Central memory CD4-positive, alpha-beta T cell (primary cell): Measurements from ENCODE around the gene ASPA.
"Not testable (repeated sequence)": the region's sequence is repeated elsewhere in the genome, so short reads cannot be mapped to it uniquely, and the experiment has no call there.

Source experiments
- DNase-seq: peaks from one replicate; pipeline ENCODE4 v3.0.0; 2022

Gene ASPA

DNA sequence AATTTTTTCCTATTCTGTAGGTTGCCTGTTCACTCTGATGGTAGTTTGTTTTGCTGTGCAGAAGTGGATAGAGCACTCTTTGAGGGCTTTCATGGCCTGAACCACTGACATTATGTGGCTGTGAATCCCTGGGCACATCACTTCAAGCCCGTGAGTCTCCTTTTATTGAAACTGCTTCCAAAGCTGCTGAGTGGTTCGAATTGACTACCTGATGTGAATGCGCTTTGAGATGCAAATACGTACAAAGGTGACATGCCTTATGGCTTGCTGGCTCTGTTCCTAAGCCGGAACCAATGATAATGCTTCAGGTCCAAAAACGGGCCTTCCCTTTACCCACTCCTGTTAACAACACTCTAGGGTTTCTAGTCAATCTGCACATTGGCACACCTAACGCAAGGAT is 34.3 kb downstream of the ASPA start:
- DNase-seq: no peak

DNA sequence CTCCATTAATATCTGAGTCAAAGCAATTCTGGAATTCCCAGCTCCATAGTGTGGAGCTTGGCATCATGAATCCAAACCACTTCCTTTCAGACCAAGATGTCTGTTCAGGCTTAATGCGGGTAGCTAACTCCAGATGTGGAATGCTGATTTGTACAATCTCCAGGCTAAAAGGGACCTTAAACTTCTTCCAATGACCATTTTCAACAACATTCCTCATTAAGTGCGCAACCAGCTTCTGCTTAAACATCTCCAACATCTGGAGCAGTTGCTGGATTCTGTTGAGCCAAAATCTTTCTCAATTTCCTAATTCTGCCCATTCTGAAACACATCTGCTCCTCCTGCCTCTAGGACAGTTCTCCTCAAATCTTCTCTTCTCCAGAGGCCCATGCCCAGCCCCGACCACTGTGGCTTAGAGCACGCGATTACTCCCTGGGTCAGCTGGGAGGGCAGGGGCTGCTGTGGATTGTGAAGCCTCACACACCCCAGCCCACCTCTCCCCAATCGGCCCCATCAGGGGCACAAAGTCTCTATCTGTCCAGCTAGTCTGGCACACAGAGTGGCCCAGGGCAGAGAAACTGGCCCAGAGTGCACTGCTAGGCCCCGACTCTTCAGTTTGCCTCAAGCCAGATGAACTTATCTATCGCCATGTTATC is 36.2 kb downstream of the ASPA start:
- DNase-seq: no peak

DNA sequence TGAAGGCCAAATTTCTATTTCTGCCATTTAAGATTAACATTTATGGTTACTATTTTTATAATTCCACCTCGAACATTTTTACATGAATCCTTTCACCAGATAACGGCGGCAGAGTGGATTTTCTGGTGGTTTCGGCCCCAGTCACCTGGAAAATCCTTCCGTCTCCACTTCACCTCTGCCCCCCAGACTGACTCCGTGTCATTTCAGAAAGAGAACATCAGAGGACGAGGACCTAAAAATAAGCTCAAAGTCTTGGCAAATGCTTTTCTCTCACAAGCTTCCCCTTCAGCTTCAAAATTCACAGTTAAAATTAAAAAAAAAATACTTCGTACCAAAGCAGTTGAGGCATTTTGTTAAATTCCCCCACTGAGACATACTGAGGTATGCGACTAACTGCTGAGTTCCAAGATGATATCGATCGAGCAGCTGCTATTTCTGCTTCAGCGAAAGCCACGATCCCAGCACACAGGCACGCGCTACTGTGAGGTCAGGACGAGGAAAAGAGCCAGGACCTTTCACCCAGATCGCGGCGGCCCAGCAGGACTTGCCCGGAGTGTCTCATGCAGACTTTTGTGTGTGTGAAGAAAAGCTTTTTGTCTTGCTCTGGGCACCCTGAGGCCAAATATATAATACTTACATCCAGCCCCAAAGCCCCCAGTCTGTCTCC is 36.8 kb downstream of the ASPA start:
- no peak for DNase-seq

- DNase-seq: no peak
Observed at GRCh38 chr17:3513305-3514035, 37.7 kb downstream of the ASPA start.

DNA sequence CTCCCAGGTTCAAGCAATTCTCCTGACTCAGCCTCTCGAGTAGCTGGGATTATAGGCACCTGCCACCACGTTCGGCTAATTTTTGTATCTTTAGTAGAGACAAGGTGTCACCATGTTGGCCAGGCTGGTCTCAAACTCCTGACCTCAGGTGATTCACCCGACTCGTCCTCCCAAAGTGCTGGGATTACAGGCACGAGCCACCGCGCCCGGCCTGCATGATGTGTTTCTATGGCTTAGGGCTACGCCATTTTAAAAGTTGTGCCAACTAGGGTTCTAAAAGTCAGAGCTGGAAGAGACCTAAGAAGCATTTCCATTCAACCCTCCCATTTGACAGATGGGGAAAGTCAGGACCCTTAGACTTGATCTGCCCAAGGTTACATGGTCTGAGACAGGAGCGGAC is 38.4 kb downstream of the ASPA start:
- DNase-seq: not testable (repeated sequence)

DNA sequence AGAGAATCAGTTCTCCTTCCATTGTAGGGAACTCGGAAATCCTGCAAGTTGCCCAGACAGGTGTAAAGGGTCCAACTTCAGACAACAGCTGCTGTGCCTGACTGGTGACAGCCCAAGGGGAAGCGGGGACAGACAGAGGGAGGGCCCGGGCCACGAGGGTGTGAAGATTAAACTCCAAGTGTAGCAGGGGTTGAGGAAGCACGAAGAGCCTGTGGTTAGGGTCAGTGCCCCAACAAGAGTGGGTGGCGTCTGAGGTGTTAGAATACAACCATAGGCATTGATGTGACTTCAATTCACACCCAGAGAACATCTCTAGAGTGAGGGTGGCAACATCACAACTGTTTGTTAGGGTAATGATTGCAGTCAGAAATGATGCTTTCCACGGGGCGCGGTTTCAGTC is 39.1 kb downstream of the ASPA start:
- no peak for DNase-seq

DNA sequence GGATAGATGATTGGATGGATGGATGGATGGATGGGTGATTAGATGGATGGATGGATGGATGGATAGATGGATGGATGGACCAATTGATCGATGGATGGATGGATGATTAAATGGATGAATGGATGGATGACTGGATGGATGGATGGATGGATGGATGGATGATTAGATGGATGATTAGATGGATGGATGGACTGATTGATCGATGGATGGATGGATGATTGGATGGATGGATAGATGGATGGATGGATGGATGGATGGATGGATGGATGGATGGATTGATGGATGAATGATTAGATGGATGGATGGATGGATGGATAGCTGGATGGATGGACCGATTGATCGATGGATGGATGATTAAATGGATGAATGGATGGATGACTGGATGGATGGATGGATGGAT is 43.7 kb downstream of the ASPA start:
- DNase-seq: not testable (repeated sequence)

GRCh38 chr17:3524024-3524423 is 48.2 kb downstream of the ASPA start:
- no peak for DNase-seq

- DNase-seq: no peak
Observed at GRCh38 chr17:3526491-3526890, 50.7 kb downstream of the ASPA start.

- no peak for DNase-seq
Observed at GRCh38 chr17:3526971-3527370, 51.2 kb downstream of the ASPA start.

GRCh38 chr17:3527468-3527867 is 51.7 kb downstream of the ASPA start:
- no peak for DNase-seq

- no peak for DNase-seq
Observed at GRCh38 chr17:3527896-3528295, 52.1 kb downstream of the ASPA start.

GRCh38 chr17:3528403-3528851 is 52.6 kb downstream of the ASPA start:
- no peak for DNase-seq

DNA sequence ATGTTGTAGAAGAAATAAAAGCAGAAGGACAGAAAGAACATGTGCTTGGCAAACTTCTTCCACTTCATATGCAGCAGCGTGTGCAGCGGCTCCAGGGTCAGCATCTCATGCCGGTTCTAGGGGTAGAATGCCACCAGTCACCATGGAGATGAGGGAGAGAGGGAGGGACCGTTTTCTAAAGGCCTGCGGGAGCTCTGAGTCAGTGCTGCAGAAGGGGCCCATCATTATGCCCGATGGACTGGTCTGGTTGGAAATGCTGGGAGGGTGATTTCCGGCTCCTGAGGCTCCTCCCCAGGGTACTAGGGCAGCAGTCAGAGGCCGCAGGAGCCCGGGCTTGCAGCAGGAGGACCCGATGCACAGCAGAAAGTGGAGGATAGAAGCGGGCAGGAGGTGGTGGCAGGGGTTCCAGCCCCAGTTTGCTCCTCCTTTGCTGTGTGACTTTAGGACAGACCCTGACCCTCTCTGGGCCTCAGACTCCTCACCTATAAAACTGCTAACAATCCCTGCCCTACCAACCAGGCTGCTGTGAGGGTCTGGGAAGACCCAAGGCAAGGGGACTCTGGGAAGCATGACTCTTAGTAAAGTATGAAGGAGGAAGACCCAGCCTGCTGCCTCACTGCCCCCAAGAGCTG is 53.2 kb downstream of the ASPA start:
- no peak for DNase-seq

- DNase-seq: no peak
Observed at GRCh38 chr17:3529817-3530741, 54.3 kb downstream of the ASPA start.

DNA sequence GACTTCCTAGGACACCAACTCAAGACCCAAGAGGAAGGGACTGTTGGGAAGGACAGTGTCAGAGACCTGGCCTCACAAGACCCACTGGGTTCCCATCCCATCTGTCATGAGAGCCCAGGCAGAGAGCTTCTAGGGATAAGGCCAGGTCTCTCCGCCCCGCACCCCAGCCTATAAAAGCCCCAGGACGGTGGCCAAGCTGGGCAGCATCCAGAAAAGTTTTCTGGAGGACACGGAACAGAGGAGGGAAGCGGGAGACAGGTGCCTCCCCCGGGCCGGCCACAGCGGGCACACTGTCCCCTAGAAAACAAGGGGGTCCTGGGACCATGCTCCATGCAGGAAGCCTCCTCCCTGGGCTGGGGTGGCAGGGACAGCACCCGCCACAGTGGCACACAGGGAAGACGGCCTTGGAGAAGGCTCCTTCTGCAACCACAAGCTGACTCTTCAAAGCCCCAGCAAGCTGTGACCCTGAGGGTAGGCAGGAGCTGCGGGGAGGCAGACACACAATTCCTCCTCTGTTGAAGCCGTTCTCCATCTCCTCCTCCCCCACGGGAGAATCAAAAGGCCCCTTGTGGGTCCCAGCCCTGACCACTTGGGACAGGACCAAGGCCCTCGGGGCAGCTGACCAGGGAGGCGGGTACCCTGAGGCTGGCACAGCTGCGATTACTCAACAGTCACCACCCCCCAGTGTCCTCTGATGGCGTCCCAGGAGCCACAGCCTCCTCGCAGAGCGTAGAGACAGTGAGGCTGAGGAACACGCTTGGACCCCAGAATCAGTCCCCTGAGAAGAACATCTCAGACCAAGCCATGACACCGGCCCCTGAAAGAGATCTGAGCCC is 55.7 kb downstream of the ASPA start:
- DNase-seq: no peak

GRCh38 chr17:3532106-3532858 is 56.5 kb downstream of the ASPA start:
- DNase-seq: no peak

DNA sequence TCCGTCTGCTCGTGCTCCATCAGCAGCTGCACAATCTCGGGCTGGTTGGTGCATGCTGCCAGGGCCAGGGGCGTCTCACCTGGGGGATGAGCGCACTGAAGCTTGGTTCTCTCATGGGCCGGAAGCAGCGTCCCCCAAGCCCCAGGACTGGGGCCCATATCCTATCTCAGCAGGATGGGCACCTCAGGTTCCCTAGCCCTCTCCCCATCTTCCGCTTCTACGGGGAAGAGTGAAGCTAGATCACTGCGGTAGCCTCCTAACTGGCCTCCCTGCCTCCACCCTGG is 57.0 kb downstream of the ASPA start:
- DNase-seq: no peak

DNA sequence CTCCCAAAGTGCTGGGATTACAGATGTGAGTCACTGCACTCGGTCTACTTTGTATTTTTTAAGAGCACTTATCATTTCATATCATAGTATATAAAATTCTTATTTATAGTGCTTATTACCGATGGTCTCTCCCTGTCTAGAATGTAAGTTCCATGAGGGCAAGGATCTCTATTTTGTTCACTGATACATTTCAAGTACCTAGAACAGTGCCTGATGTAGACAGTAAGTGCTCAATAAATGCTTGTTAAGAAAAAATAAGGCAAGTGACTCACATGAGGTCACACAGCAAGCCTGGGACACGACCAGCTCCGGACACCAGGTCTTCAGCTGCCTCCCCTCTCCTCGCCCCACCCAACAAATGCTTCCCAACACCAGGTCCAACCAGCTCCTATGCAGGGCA is 58.0 kb downstream of the ASPA start:
- no peak for DNase-seq

GRCh38 chr17:3534881-3535252 is 59.1 kb downstream of the ASPA start:
- DNase-seq: no peak
